GM12864 (cell line): ENCODE measurements around the gene ATG2A.
A peak's percentile ranks its signal among the peaks of the same experiment; 100 is the strongest.

Source experiments
- DNase-seq: peaks from one replicate; pipeline ENCODE4 v3.0.0-alpha.2; 2011; ENCODE audit warnings: low read depth
- H3K4me3 ChIP-seq: 2 replicates; pipeline ENCODE4 v1.5.1; 2011; ENCODE audit warnings: mild to moderate bottlenecking, low read depth, low read length, control low read depth
- TF ChIP-seq, protein P1 (sequence below): IDR thresholded peaks from 2 replicates; pipeline ENCODE4 v1.5.1; 2011; ENCODE audit warnings: low read depth, mild to moderate bottlenecking, moderate library complexity, low read length, control low read depth, inconsistent platforms; ENCODE audit errors: missing control alignments

Gene ATG2A

DNA sequence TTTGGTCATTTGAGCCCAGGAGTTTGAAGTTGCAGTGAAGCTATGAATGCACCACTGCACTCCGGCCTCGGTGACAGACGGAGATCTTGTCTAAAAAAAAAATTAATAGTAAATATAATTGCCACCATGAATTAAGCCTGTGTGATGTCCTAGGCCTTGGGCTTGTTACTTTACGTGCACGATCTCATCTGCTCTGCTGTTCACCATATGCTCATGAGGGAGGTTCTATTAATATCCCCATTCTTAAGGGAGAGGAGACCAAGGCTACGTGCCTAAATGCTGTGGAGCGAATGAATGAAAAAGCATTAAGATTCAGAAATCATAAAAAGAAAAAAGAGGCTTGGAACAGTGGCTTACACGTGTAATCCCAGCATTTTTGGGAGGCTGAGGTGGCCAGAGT, 2.6 kb upstream of the ATG2A start:
- TF ChIP-seq, protein P1, sequence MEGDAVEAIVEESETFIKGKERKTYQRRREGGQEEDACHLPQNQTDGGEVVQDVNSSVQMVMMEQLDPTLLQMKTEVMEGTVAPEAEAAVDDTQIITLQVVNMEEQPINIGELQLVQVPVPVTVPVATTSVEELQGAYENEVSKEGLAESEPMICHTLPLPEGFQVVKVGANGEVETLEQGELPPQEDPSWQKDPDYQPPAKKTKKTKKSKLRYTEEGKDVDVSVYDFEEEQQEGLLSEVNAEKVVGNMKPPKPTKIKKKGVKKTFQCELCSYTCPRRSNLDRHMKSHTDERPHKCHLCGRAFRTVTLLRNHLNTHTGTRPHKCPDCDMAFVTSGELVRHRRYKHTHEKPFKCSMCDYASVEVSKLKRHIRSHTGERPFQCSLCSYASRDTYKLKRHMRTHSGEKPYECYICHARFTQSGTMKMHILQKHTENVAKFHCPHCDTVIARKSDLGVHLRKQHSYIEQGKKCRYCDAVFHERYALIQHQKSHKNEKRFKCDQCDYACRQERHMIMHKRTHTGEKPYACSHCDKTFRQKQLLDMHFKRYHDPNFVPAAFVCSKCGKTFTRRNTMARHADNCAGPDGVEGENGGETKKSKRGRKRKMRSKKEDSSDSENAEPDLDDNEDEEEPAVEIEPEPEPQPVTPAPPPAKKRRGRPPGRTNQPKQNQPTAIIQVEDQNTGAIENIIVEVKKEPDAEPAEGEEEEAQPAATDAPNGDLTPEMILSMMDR = no peak
- DNase-seq = no peak
- no peak overlapping the region for H3K4me3 ChIP-seq

DNA sequence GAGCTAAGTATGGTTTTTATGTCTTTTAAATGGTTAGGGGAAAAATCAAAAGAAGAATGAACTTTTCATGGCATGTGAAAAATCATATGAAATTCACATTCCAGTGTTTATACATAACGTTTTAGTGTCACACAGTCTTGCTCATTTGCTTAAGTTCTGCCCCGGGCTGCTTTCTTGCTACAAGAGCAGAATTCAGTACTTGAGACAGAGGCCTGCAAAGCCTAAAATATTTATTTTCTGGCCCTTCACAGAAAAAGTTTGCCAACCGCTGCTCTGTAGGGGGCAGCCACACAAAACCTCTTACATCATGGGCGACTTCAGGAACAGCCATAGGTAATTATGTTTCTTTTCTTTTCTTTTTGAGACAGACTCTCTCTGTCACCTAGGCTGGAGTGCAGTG, 1.0 kb upstream of the ATG2A start:
- DNase-seq = no peak
- TF ChIP-seq, protein P1 = peak; percentile 20
- H3K4me3 ChIP-seq = peak overlapping the region; percentile 63

DNA sequence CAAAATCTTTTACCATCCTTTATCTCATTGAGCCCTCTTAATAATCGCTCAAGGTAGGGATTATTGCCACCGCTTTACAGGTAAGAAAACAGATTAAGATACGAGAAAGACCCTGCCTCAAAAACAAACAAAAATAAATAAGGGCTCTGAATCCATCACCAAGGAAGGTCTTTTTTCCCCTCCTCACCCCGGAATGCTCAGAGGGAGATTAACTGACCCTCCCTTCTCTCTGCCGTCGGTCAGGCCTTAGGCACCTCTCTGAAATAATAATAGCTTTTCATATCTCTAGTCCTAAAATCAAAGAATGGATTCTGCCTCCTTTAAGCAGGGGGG, 620 bp upstream of the ATG2A start:
- DNase-seq = no peak
- H3K4me3 ChIP-seq = peak overlapping the region; percentile 63
- TF ChIP-seq, protein P1 = no peak

DNA sequence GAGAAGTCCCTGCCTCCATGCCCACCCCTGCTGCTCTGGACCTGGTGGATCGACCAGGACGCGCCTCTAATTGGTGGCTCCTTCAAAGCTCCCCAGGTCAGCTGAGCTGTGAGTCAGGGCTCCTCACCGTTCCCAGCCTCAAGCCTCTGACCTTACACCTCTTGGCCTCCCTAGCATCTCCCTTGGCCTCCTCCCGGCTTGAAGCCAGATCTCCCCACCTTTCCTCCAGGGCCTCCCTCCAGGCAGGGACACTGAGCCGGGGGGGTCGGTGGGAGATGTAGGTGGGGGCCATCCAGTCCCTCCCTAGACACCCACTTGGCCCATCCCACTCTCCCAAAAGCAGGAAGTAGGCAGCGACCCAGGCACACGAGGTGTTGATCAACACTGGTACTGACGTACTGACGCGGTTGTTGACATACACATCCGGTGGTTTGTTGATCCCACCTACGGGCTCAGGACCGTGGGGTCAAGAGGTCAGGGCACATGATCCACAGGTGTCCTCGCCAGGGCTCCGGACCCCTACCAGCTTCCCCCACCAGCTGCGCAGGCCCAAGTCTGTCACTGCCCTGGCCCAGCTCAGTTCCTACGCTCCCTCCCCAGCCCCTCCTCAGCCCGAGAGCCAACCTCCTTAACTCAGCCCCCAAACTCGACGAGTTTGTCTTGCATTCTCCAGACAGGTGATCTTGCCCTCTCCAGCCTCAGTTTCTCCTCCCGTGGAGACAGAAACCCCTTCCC, 802 bp downstream of the ATG2A start:
- peak overlapping the region; percentile 69 for H3K4me3 ChIP-seq
- DNase-seq = no peak
- TF ChIP-seq, protein P1 = no peak

DNA sequence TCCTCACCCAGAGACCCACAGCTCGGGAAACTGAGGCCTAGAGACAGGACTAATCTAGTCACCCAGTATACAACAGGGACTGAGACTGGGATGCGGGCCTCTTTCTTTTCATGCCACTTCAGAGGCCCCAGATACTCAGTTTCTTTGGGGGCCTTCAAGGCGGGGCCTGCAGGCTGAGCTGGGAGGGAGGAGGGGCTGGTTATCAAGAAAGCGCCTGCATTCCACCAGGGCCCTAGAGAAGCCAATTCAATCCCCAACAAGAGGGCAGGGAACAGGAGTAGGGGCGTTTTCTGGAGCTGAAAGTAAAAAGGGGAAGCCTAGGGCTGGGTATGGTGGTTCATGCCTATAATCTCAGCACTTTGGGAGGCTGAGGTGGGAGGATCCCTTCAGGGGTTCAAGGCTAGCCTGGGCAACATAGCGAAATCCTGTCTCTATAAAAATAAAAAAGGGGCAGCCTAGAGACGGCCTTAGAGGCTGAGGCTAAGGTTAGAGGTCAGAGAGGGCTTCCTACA, 1.6 kb downstream of the ATG2A start:
- no peak for DNase-seq
- TF ChIP-seq, protein P1 = no peak
- H3K4me3 ChIP-seq = no peak overlapping the region; the same call in 1 of the 2 replicates

DNA sequence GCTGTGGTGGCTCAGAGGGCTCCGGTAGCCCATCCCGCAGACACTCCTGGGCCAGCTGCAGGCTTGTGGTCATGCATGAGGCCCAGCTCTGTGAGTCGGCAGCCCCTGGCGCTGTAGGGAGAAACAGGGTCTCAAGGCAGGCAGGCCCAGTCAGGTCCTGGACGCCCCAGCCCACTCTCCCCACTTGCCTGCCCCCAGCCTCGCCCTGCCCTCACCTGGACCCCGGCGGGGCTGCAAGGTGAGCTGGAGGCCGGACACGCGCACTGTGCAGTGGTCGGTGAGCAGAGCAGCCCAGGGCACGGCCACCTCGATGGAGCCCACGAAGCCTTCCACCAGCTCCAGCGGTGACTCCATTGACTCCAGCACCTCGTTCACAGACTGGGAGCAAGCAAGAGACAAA, 2.9 kb downstream of the ATG2A start:
- no peak for DNase-seq
- H3K4me3 ChIP-seq = no peak overlapping the region
- TF ChIP-seq, protein P1 = no peak

DNA sequence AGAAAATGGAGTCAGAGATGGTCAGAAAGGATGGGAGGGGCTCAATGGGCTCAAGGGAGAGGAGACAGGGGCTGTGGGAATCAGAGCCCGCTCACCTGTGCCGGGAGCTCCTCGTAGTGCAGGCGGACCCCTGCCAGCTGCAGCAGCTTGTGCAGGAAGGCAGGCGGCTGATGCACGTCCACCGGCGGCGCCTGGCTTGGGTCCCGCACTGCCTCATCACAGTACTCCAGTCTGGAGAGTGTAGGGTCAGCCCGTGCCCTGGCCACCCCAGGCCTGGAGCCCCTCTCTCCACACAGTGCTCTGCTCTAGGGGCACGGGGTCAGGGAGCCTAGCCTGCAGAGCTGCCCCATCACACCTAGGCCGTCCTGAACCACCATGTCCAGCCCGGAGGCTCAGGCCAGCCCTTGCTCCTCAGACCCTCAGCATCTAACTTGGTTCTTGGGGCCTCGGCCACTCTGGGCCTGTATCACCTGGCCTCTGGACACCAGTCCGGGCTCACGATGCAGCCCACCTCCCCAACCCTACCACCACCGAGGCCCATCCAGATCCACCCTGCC, 3.8 kb downstream of the ATG2A start:
- DNase-seq = no peak
- no peak overlapping the region for H3K4me3 ChIP-seq
- TF ChIP-seq, protein P1 = no peak
